HFFc6 (cell line): ENCODE results near the gene ANAPC2. TPM values are rescaled to one million over a fixed set of nuclear protein-coding genes. Genes with fewer than 3 reads are reported as not detected.

Experiments
- DNase-seq: peaks from one replicate; pipeline ENCODE4 v3.0.0-alpha.2; 2018
- H3K27ac Mint-ChIP-seq: 2 replicates; pipeline ENCODE4 v1.8.0; 2020; ENCODE audit warnings: mild to moderate bottlenecking, mixed read lengths
- H3K27me3 Mint-ChIP-seq: 2 replicates; pipeline ENCODE4 v1.8.0; 2021; ENCODE audit warnings: mild to moderate bottlenecking, moderate library complexity, mixed read lengths; ENCODE audit not compliant: insufficient read depth
- H3K36me3 Mint-ChIP-seq: 2 replicates; pipeline ENCODE4 v1.8.0; 2021; ENCODE audit warnings: low read depth, mixed read lengths
- H3K4me1 Mint-ChIP-seq: 2 replicates; pipeline ENCODE4 v1.8.0; 2020; ENCODE audit warnings: low read depth, mixed read lengths
- H3K4me3 Mint-ChIP-seq: 2 replicates; pipeline ENCODE4 v1.8.0; 2020; ENCODE audit warnings: mild to moderate bottlenecking, moderate library complexity, mixed read lengths
- H3K9me3 Mint-ChIP-seq: 2 replicates; pipeline ENCODE4 v1.8.0; 2020; ENCODE audit warnings: mild to moderate bottlenecking, mixed read lengths
- total RNA-seq, 6 experiments: library from RNA; stranded (reverse); fragmentation: NEBNext Ultra II Directional; extraction: Animal tissue kit (Norgen Biotek cat#: 25700); gene quantifications; 2 replicates in 1 of 6; 3 replicates in 5 of 6; pipeline ENCODE4 v1.2.3, GENCODE V29; 2021
- TF ChIP-seq, protein P1 (sequence below): fragments of 200-600 bp; sonication (generic); IDR thresholded peaks from 2 replicates; pipeline ENCODE4 v1.5.0; 2021; ENCODE audit warnings: antibody characterized with exemption, mild to moderate bottlenecking

ANAPC2 gene
- total RNA-seq, 6 experiments from 2014 or later = 34.8 to 41.5 (median 37.4) TPM

DNA sequence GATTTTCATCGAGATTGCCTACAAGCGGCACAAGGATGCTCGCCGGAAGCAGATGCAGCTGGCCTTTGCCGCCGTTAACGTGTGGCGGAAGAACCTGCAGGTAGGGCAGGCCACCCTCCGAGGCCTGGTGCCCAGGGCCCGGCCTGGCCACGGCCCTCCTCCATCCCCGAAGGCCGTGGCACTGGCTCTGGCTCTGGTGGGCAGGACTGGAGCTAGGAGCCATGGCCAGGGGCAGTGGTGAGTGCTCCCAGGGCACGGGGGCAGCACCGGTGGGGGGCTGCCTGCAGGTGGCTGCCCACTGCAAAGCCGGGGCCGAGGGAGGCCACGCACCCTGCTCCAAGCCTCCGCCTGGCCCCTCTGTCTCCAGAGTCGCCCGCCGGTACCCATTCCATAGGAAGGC lies 24.6 kb downstream of the ANAPC2 start:
- Mint-ChIP-seq H3K4me1 (no peaks in the 10 kb centered on the region), H3K36me3 (no peaks in the 10 kb centered on the region), H3K27me3 (peaks cover 34% of the 10 kb centered on the region), H3K27ac (no peak overlapping the region), H3K4me3 (no peak overlapping the region), H3K9me3 (no peaks in the 10 kb centered on the region)
- no peak for DNase-seq
- TF ChIP-seq, protein P1, sequence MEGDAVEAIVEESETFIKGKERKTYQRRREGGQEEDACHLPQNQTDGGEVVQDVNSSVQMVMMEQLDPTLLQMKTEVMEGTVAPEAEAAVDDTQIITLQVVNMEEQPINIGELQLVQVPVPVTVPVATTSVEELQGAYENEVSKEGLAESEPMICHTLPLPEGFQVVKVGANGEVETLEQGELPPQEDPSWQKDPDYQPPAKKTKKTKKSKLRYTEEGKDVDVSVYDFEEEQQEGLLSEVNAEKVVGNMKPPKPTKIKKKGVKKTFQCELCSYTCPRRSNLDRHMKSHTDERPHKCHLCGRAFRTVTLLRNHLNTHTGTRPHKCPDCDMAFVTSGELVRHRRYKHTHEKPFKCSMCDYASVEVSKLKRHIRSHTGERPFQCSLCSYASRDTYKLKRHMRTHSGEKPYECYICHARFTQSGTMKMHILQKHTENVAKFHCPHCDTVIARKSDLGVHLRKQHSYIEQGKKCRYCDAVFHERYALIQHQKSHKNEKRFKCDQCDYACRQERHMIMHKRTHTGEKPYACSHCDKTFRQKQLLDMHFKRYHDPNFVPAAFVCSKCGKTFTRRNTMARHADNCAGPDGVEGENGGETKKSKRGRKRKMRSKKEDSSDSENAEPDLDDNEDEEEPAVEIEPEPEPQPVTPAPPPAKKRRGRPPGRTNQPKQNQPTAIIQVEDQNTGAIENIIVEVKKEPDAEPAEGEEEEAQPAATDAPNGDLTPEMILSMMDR = no peak

- H3K4me3 Mint-ChIP-seq = peak overlapping the region; percentile 71
- H3K36me3 Mint-ChIP-seq = no peaks in the 10 kb centered on the region
- H3K27ac Mint-ChIP-seq = no peak overlapping the region
- H3K4me1 Mint-ChIP-seq = no peaks in the 10 kb centered on the region
- peaks cover 33% of the 10 kb centered on the region for H3K27me3 Mint-ChIP-seq
- no peak for DNase-seq
- H3K9me3 Mint-ChIP-seq = no peaks in the 10 kb centered on the region
- TF ChIP-seq, protein P1 = no peak
Observed at GRCh38 chr9:137163365-137163715, 25.0 kb downstream of the ANAPC2 start.

DNA sequence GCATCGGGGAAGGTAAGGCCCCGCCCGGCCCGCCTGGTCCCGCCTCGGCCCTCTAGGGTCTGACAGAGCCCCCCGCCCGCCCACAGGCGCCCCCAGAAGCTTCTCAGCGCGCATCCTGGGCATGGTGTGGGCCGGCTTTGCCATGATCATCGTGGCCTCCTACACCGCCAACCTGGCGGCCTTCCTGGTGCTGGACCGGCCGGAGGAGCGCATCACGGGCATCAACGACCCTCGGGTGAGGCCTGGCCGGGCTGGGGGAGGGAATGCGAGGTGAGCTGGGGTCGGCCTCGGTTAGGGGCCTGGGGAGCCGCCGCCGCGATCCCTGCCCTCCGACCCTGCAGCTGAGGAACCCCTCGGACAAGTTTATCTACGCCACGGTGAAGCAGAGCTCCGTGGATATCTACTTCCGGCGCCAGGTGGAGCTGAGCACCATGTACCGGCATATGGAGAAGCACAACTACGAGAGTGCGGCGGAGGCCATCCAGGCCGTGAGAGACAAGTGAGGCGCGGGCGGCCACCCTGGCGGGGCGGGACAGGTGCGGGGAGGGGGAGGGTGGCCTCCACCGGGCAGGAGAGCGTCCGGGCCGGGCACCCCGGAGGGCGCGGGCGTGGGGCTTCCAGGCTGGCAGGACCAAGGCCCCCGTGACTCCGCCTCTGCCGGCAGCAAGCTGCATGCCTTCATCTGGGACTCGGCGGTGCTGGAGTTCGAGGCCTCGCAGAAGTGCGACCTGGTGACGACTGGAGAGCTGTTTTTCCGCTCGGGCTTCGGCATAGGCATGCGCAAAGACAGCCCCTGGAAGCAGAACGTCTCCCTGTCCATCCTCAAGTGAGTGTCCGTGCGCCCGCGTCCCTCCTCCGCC lies 25.6 kb downstream of the ANAPC2 start:
- peak overlapping the region; percentile 71 for H3K4me3 Mint-ChIP-seq
- peaks cover 33% of the 10 kb centered on the region for H3K27me3 Mint-ChIP-seq
- H3K4me1 Mint-ChIP-seq = no peaks in the 10 kb centered on the region
- peak; percentile 21 for DNase-seq
- TF ChIP-seq, protein P1 = no peak
- no peak overlapping the region for H3K27ac Mint-ChIP-seq
- H3K9me3 Mint-ChIP-seq = no peaks in the 10 kb centered on the region
- H3K36me3 Mint-ChIP-seq = no peaks in the 10 kb centered on the region

- Mint-ChIP-seq H3K27ac (no peak overlapping the region), H3K27me3 (peaks cover 32% of the 10 kb centered on the region)
Observed at GRCh38 chr9:137161558-137162486, 26.5 kb downstream of the ANAPC2 start.

More at GRCh38 chr9:137161558-137162486, 26.5 kb downstream of the ANAPC2 start:
- Mint-ChIP-seq H3K4me3 (no peak overlapping the region), H3K36me3 (no peaks in the 10 kb centered on the region), H3K9me3 (no peaks in the 10 kb centered on the region), H3K4me1 (no peaks in the 10 kb centered on the region)
- TF ChIP-seq, protein P1 = no peak
- DNase-seq = no peak
